Measurements from ENCODE around the gene PMM2. TPM values are rescaled to one million over a fixed set of nuclear protein-coding genes. Genes with fewer than 3 reads are reported as not detected.

The PMM2 gene
- polyA plus RNA-seq, 1 donor (not counting 4 experiments of a cell fraction or from before 2014, with no cell fraction given) = 38.6 TPM

GRCh38 chr16:8831450-8831849, 33.8 kb downstream of the PMM2 start:
- dilution Hi-C loops (cut with MboI; ENCODE audit: extremely low pct_ligation_motif_present, low sequenced_read_pairs) = no loop called here
- H3K4me2 ChIP-seq (ENCODE audit: control insufficient read depth, extremely low read depth, insufficient read depth, low read depth, low read length) = no peak overlapping the region

DNA sequence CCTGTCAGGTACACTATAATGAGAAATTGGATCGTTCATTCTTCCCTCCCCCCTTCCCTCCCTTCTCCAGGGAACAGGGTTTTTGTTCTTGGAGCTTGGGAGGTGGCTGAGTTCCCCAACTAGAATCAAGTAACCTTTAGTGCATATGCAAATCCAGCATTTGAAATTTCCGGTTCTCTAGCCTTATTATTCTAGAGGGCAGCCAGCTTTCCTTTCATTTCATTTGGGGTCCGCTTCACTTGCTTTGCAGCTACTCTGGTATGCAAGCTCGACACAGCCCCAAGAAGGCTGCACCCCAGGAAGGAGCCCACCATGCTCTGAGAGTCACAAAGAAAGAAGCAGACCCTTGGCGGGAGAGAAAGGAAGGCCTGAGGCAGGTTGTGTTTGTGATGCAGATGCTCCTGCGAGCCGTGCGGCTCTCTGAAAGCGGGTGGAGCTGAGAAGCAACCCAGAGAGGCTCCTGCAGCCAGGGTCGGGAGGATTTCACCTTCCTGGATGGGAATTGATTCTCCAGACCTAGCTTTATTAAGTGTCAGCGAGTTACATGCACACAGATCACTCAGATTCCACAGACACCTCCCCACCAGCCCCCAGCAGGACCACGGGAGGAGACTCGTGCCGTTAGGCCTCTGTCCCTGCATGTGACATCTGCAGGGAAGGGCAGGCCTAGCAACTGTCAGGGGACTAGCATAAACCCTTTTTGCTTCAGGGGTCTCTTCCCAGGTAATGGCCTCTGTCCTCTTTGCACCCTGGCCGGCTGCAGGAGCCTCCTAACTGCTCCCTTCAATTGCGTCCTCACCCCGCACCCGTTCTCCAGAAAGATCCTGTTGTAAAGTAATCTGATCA, 34.5 kb downstream of the PMM2 start:
- no peak overlapping the region for H3K27ac ChIP-seq (ENCODE audit: control insufficient read depth, insufficient read depth, low read length)
- H3K27me3 ChIP-seq (ENCODE audit: control insufficient read depth, extremely low read depth, insufficient read depth, low read length) = no peaks in the 10 kb centered on the region
- dilution Hi-C loops (cut with MboI; ENCODE audit: extremely low pct_ligation_motif_present, low sequenced_read_pairs) = no loop called here
- no peaks in the 10 kb centered on the region for H3K9me3 ChIP-seq (ENCODE audit: control insufficient read depth, low read depth, low read length)
- DNase-seq (ENCODE audit: low read depth, low spot score) (no peak), FAIRE-seq (no peak)
- peaks cover 2% of the 10 kb centered on the region for H3K9me1 ChIP-seq (ENCODE audit: control insufficient read depth, extremely low read depth, insufficient read depth, low read length)
- H2AFZ ChIP-seq (ENCODE audit: control insufficient read depth, low read length) = no peak overlapping the region
- peaks cover 13% of the 10 kb centered on the region for H3K4me1 ChIP-seq (ENCODE audit: control insufficient read depth, extremely low read depth, insufficient read depth, low read length)
- TF ChIP-seq, protein P1, sequence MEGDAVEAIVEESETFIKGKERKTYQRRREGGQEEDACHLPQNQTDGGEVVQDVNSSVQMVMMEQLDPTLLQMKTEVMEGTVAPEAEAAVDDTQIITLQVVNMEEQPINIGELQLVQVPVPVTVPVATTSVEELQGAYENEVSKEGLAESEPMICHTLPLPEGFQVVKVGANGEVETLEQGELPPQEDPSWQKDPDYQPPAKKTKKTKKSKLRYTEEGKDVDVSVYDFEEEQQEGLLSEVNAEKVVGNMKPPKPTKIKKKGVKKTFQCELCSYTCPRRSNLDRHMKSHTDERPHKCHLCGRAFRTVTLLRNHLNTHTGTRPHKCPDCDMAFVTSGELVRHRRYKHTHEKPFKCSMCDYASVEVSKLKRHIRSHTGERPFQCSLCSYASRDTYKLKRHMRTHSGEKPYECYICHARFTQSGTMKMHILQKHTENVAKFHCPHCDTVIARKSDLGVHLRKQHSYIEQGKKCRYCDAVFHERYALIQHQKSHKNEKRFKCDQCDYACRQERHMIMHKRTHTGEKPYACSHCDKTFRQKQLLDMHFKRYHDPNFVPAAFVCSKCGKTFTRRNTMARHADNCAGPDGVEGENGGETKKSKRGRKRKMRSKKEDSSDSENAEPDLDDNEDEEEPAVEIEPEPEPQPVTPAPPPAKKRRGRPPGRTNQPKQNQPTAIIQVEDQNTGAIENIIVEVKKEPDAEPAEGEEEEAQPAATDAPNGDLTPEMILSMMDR (optimal IDR thresholded peaks at IDR 0.05 in 1 of 3, IDR thresholded peaks at IDR 0.05 in 1 of 3, conservative IDR thresholded peaks at IDR 0.05 in 1 of 3; ENCODE audit: extremely low read depth in 1 of 3, insufficient read depth in 2 of 3, low read length in 3 of 3) = no peak
- TF ChIP-seq EZH2 (IDR thresholded peaks at IDR 0.05; ENCODE audit: low read length) = no peak
- peaks cover 4% of the 10 kb centered on the region for H4K20me1 ChIP-seq (ENCODE audit: control insufficient read depth, extremely low read depth, insufficient read depth, low read length)
- no peak overlapping the region for H3K9ac ChIP-seq (ENCODE audit: control insufficient read depth, extremely low read depth, insufficient read depth, low read length)
- H3K36me3 ChIP-seq (ENCODE audit: control insufficient read depth in 2 of 2, extremely low read depth in 1 of 2, insufficient read depth in 2 of 2, low read length in 2 of 2) = peaks cover 18 to 39% of the 10 kb centered on the region in 2 experiments
- H3K4me3 ChIP-seq (ENCODE audit: control insufficient read depth in 2 of 3, extremely low read depth in 1 of 3, insufficient read depth in 2 of 3, low read depth in 1 of 3, low read length in 3 of 3) = no peak overlapping the region
- no peak overlapping the region for H3K4me2 ChIP-seq (ENCODE audit: control insufficient read depth, extremely low read depth, insufficient read depth, low read depth, low read length)
- H3K79me2 ChIP-seq (ENCODE audit: control insufficient read depth, insufficient read depth, low read length) = peaks cover 38% of the 10 kb centered on the region

More at GRCh38 chr16:8831450-8831849, 33.8 kb downstream of the PMM2 start:
- TF ChIP-seq EZH2 (IDR thresholded peaks at IDR 0.05; ENCODE audit: low read length) = no peak
- TF ChIP-seq, protein P1 (optimal IDR thresholded peaks at IDR 0.05 in 1 of 3, IDR thresholded peaks at IDR 0.05 in 1 of 3, conservative IDR thresholded peaks at IDR 0.05 in 1 of 3; ENCODE audit: extremely low read depth in 1 of 3, insufficient read depth in 2 of 3, low read length in 3 of 3) = no peak
- peaks cover 37% of the 10 kb centered on the region for H3K79me2 ChIP-seq (ENCODE audit: control insufficient read depth, insufficient read depth, low read length)
- no peaks in the 10 kb centered on the region for H3K27me3 ChIP-seq (ENCODE audit: control insufficient read depth, extremely low read depth, insufficient read depth, low read length)
- DNase-seq (ENCODE audit: low read depth, low spot score) (no peak), FAIRE-seq (no peak)
- H3K4me3 ChIP-seq (ENCODE audit: control insufficient read depth in 2 of 3, extremely low read depth in 1 of 3, insufficient read depth in 2 of 3, low read depth in 1 of 3, low read length in 3 of 3) = no peak overlapping the region
- peaks cover 13% of the 10 kb centered on the region for H3K4me1 ChIP-seq (ENCODE audit: control insufficient read depth, extremely low read depth, insufficient read depth, low read length)
- no peak overlapping the region for H2AFZ ChIP-seq (ENCODE audit: control insufficient read depth, low read length)
- peaks cover 19 to 39% of the 10 kb centered on the region in 2 experiments for H3K36me3 ChIP-seq (ENCODE audit: control insufficient read depth in 2 of 2, extremely low read depth in 1 of 2, insufficient read depth in 2 of 2, low read length in 2 of 2)
- H3K9me1 ChIP-seq (ENCODE audit: control insufficient read depth, extremely low read depth, insufficient read depth, low read length) = peaks cover 2% of the 10 kb centered on the region
- H4K20me1 ChIP-seq (ENCODE audit: control insufficient read depth, extremely low read depth, insufficient read depth, low read length) = peaks cover 4% of the 10 kb centered on the region
- H3K9me3 ChIP-seq (ENCODE audit: control insufficient read depth, low read depth, low read length) = no peaks in the 10 kb centered on the region
- no peak overlapping the region for H3K9ac ChIP-seq (ENCODE audit: control insufficient read depth, extremely low read depth, insufficient read depth, low read length)
- H3K27ac ChIP-seq (ENCODE audit: control insufficient read depth, insufficient read depth, low read length) = no peak overlapping the region

All from keratinocyte (primary cell).